Prostate gland (tissue), 2 donors: Measurements from ENCODE around the gene DRC7.

Experiments
- CTCF ChIP-seq, 4 experiments: fragments of 200-600 bp in 2 of 4; fragments of 450-650 bp in 2 of 4; sonication (generic) in 2 of 4; IDR thresholded peaks; 1 replicate in 3 of 4; 2 replicates in 1 of 4; pipeline ENCODE4 v1.5.1; 2016 to 2019; ENCODE audit warnings: antibody characterized with exemption in 4 of 4, mild to moderate bottlenecking in 2 of 4, moderate library complexity in 2 of 4
- POLR2A ChIP-seq: fragments of 450-650 bp; IDR thresholded peaks from one replicate; pipeline ENCODE4 v1.6.1; 2016; ENCODE audit warnings: antibody characterized with exemption, mild to moderate bottlenecking
- POLR2AphosphoS5 ChIP-seq: sonication (generic); formaldehyde crosslinking; IDR thresholded peaks from one replicate; pipeline ENCODE4 v1.6.1; 2017; ENCODE audit warnings: antibody characterized with exemption

GRCh38 chr16:57761957-57762356 lies 67.4 kb downstream of the DRC7 start:
- TF ChIP-seq CTCF (IDR thresholded peaks at IDR 0.05) (no peak), POLR2AphosphoS5 (no peak), POLR2A (no peak)
